Pulmonary artery endothelial cell (primary cell): ENCODE data around the gene LCP2. TPM values are rescaled to one million over a fixed set of nuclear protein-coding genes. Genes with fewer than 3 reads are reported as not detected.

Experiments used
- DNase-seq: peaks from one replicate; pipeline ENCODE4 v3.0.0-alpha.2; 2011; ENCODE audit warnings: low read depth, low spot score
- total RNA-seq: library from RNA; depleted of rRNA; stranded (reverse); fragments of >200 nt; gene quantifications from 2 replicates; pipeline ENCODE4 v1.2.3, GENCODE V29; 2014

Gene LCP2
- total RNA-seq, 1 donor from 2014 or later, result not detected

DNA sequence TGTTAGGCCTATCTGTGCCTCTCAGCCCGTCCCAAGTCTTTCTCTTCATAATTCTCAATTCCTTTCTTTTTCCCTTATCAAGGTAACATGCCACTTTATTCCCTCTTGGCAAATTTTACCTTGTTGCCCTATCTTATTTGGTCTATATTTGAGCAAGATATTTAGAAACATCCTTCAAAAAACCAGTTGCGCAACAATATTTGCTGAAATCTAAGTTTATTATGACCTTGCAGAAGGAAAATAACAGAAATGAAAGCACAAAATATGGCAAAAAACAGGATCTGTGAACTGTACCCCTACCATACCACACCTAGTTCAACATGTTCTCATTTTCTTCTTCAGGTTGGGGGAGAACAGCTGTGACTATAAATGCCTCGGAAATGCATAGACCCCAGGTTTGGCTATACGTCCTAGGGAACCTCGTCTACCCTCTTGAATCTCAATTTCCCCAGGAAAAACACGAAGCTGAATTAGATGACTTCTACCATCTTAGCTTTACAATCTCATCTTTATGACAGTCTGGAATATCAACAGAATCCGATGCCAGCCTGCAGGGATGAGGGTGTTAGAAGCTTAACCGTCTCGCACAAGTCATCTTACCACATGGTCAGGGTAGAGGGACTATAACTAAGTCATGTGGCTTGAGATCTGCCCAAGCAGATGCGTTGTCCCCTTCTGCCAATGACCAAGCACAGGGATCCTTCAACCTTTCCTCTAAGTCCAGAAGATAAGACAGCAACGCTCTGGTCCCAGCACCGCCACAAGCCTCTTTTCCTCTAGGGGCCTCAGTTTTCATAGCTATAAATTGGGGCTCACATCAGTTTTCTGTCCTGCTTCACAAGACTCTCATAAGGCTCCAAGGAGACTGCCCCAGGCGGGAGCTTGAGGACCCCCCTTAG is 1.3 kb downstream of the LCP2 start:
- DNase-seq, result no peak

DNA sequence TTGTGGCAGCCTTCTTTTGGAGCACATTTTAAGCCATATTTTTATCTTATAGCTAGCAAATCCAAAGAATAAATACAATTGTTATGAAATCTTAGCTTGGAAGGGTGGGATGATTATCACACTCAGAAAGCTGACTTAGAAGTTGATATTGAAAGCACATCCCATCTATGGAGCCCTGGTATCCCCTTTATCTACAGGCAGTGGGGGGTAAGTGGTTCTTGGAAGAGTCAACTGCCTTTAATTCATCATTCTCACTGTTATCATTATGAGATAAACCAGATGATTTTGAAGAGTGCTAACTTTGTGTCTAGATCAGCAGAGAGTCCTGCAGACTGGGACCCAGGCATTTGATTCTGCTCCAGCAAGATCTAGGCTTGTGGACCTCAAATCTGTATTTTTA is 3.0 kb downstream of the LCP2 start:
- DNase-seq, result no peak

DNA sequence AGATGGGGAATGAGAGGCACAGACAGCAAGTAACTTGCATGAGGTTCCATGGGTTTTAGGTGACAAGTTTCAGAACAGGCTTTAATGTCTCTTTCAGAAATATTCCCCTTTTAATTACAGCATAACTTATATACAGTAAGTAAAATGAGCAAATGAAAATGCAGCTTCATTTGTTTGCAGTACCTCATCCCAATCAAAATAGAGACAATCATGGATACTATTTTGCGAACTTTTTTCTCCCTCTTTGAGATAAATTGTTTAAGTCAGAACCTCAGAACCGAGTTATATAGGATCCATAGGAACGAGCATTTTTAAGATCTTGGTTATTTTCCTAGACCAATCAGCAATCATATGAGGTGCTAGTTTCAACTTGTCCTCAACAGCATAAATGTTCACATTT is 3.5 kb downstream of the LCP2 start:
- no peak for DNase-seq

DNA sequence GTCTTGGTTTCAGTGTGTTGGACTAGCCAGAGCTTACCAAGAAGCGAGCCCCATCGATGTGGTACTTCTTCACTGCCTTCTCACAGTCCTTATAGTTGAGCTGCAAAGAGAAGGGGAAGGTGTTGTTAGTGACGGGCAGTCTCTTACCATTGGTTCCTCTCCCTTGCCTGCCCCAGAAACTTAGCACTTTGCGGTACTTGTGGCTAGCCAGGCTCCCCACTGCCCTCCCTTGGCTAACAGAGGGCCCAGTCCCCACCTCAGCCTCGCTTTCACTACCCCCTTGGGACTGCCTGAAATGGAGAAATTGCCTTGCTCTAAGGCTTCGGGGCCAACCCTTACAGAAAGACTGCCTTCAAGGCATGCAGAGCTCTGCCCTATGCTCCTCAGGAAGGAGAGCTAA is 4.3 kb downstream of the LCP2 start:
- DNase-seq, result no peak

DNA sequence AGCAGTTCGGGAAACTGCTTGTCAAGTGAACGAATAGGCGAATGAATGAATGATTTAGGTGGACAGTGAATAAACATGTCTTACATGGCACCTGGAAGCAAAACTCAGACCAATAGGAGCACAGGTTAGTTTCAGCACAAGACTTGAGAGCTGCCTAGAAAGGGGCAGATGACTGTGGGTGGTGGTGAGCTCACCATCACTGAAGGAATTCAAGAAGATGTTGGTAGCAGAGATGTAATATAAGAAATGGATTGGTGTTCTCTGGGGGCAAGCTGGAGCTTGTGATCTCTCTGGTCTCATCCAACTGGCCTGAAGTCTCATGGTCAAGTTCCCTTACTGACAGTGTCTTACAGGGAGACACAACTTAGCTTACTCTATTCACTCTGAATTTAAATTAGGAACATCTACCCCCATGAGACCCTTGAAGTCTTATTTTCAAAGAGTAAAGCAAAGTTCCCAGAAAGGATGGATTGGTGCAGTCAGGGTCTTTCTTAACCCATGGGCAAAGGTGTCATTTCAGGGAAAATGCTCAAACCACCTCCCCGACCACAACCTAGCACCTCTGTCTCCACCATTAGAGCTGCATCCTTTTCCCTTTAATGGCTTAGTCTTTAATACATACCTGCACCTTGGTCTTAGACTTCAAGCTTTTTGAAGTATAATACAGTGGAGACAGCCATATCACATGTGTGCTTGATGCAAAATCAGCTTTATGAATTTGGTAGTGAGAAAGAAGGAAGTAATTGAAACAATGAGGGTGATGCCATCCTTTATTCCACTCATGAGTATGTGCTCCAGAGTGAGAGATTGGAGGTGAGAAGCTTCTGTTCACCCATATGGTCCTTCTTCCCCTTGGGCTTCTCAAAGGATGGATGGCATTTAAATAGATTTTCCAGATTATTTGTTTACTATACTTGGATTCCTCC is 5.1 kb downstream of the LCP2 start:
- no peak for DNase-seq

DNA sequence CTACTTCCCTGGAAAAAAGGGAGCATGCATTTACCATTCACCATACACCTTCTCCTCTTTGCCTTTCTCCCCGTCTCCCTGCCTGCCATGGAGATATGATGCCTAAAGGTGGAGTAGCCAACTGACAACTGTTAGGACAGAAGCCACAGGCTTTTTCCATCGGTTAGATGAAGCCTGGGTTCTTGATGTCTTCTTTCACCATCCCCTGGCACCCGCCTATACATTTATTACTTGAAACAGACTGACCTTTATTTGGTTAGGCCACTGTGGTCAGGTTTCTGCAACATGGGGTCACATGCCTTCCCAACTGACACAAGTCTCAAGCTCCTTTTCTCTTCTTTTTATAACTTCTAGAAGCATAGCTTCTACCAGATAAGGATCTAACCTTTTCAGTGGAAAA is 7.1 kb downstream of the LCP2 start:
- no peak for DNase-seq

DNA sequence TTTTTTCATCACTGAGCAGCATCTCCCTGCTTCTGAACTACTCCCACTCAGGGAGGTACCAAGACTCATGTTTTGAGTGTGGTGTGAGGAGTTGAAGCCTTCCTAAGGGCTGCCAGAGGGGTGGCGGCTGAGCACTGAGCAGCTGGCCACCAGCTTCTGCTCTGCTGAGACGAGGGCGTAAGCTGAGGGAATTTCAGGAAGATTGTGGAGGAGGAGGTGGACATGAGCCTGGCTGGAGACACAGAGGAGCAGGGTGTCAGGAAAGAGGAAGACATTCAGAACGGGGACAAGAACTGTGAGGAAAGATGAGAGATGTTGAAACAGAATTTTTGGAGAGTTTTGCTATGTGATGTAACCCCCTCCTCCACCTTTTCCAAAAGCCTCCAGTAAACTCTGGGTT is 7.8 kb downstream of the LCP2 start:
- no peak for DNase-seq

DNA sequence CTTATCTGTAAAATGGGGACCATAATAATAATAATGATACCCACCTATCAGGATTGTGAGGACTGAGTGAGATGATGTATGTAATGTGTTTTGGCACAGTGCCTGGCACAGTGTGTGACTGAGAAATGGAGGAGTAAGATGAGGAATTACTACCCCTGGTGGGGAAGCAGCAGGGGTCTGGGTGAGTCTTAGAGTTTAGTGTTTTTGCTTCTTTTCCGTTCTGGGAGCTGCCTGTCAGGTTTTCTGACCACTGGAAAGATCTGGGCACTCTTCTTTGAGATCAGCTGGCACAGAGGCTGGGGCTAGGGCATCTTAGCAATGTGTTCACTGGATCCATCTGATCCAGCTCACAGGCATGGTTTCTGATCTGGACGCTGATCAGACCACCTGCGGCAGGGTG is 8.5 kb downstream of the LCP2 start:
- DNase-seq, result no peak

DNA sequence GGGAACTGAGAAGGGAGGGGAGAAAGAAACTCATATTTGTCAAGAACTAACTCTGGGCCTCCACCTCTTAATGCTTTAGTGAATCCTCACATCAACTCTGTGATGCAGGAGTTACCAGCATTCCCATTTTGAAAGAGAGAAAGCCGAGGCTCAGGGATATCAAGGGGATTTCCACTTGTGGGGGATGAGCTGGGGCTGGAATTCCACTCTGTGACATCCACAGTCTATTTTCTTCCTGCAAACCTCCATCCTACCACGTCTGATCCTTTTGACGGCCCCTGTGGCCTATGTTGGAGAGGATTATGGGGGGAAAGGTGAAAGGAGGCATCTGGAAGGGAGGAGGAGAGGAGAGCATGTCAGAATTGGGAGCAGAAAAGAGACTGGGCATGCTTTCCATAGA is 9.0 kb downstream of the LCP2 start:
- no peak for DNase-seq

DNA sequence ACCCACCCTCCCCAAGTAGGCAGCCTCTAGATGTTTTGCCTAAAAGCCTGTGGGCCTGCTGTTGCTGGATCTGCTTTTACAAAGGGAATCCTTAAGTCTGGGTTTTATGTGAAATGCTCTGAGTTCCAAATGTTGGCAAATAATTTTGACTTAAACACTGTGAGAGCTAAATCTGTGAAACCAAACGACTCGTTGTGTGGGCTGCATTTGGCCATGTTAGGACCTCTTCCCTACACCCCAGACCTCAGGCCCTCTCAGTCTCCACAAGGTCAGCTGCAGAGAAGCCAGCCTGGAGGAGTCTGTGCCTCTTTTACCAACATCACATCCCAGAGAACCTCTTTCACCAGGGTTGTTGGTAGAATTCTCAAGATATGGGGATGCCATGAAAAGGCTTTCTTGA is 9.4 kb downstream of the LCP2 start:
- no peak for DNase-seq

DNA sequence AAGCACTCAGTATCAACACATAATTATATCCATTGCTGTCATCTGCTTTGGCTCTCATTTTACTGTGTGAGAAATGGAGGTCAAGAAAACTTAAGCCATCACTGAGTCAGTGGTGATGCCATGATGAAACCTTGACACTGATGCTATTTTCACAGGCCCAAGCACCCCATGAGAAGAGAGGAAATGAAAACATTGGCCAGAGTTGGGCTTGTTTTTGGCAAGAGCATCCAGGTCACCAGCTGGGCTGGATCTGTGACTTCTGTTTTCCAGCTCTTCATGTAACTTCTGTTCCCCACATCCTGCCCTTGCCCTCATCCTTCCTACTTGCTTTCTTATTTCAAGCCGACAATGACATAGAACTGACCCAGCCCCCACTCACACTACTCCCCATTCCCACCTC is 10.0 kb downstream of the LCP2 start:
- DNase-seq, result no peak

DNA sequence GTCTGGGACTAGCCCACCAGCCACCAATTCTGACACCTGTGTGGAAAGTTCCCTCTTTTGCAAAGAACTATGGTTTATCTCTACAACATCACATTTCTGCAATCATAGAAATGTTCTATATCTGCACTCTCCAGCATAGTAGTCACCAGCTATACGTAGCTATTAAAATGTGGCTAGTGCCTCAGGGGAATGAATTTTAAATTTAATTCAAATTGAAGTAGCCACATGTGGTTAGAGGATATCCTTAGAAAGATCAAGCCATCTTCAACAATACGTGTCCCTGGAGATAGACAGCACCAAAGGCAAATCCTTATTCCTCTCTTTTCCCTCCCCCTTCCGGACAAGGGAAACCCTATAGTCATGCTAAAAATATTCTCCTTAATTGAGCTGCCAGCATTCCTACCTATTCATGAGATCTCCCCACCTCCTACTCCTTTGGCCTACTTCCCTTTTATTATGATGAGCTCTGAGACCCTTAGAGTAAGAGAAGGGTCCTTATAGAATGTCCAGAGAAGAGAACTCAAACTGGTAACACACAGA is 11.1 kb downstream of the LCP2 start:
- no peak for DNase-seq

DNA sequence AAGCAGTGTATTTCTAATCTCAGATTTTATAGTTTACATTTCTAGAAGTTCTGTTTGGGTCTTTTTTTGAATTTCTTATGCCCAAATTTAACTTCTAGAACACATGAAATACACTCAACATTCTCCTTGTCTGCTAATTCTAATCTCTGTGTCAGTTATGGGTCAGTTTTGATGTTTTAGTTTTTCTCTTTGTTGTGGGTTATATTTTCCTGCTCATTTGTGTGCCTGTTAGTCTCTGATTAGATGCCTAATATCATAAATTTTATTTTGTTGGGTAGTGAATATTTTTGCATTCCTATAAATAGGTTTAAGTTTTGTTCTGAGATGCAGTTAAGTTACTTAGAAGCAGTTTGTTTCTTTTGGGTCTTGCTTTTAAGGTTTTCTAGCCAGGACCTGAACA is 12.4 kb downstream of the LCP2 start:
- no peak for DNase-seq

DNA sequence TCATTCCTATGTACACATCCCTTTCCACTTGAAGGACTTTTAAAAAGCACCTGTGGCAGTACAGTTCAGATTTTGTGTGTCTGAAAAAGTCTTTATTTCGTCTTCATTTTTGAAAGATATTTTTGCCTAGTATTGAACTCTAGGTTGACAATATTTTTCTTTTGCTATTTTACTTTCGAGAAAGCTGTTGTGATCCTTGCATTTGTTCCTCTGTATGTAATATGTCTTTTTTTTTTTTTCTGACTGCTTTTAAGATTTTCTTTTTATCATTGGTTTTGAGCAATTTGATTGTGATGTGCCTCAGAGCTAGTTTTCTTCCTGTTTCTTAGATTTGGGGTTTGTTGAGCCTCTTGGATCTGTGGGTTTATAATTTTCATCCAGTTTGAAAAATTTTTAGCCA is 13.3 kb downstream of the LCP2 start:
- no peak for DNase-seq

DNA sequence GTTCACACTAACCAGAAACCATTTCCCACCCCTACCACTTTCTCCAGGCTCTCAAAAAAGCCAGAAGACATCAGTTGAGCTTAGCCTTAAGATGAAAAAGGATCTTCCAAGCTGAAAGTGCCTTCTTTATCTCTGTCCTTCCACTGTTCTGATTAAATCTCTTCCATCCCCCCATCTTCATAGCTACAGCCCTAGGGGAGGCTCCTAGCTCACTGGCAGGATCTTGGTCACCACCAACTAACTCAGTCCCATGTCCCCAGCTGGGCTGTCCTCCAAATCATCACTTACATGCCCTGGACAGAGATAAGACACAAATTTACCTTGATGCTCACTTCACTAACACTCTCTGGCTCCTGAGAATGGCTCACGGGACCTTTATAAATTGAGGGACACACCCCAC is 14.3 kb downstream of the LCP2 start:
- DNase-seq, result no peak

DNA sequence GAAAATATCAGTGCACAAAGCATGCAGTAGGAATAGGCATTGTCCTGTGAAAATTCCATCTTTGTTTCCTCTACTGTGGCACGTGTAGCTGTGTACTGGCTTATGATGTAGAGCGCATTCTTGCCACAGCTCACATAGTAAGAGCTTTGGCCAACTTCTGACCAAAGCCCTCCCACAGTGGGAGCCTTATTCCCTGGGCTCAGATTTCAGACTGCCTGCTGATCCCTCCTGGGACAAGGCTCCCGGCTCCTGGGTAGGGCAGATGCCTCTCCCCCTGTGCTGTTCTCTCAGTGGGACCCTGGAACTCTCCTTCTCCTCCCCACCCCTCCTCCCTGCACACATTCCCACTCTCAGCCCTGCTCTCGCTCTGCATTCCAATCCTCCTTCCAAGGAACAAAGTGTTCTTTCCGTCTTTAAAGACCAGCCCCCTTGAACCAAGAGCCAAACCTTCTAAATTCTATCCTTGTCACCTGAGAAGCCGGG is 17.5 kb downstream of the LCP2 start:
- no peak for DNase-seq

DNA sequence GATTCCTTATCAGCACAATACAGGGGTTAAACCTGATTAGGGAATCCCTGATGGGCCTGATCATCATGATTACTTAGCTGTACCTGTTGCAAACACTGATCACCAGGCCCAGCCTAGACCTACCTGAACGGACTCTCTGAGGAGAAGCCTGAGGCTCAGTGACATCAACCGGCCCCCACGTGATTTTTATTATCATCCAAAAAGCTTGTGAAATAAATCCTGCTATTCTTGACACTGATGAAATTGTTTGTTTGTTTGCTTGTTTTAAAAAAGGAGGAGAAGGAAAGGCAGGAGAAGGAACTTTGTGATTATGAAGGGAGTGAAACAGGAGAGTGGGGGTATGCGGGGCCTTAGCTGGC is 18.1 kb downstream of the LCP2 start:
- no peak for DNase-seq

DNA sequence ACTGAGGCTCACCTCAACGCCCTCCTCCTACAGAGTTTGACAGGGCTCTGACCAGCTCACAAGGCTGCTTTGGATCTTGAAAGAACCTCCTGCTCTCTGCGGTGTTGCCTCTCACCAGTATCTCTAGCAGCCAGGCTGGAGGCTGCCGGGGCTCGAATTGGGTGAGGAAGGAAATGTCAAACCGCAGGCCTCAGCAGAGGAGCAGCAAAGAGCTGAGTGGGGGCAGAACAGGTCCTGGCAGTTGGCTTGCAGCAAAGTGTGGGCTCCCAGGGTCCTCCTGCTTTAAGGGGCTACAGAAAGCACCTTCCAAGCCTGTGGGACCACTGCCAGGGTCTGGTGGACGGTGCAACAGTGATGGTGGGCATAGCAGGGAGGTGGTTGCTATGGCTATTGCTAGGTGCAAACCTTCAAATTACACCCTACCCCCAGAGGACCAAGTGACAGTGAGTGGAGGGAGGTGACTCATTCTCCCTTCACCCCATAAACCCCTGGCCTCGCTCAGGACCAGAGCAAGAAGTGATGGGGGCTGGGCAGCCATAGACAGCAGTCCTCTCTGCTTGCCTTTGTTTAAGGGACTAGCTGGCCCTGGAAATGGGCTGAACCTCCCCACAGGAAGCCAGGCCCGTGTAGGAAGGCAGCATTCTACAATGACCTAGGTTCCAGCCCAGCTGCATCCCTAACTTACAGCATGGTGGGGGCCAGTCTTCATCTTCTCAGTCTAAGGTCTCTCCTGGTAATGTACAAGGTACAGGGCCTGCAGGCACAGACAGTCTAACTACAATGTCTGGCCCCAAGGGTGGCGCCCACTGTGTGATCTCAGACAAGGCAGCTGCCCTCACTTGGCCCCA is 18.7 kb downstream of the LCP2 start:
- DNase-seq, result no peak

DNA sequence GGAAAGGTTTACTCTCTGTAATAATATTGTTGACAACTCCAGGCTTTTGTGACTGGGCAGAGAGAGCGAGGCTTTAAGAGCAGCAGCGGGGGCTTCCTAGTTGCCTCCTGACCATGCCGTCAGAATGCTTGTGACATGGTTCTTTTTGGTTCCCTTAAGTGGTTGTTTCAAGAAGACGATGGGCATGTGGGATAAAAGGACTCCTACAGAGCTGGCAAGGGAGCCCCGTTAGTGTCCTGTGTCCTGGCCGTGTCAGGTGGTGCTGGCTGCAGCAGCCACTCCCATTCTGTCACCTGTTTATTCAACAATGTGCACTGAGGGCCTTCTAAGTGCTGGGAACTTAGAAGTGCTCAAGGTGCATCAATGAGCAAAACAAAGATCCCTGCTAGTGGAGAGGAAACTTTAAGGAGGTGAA is 19.7 kb downstream of the LCP2 start:
- no peak for DNase-seq

DNA sequence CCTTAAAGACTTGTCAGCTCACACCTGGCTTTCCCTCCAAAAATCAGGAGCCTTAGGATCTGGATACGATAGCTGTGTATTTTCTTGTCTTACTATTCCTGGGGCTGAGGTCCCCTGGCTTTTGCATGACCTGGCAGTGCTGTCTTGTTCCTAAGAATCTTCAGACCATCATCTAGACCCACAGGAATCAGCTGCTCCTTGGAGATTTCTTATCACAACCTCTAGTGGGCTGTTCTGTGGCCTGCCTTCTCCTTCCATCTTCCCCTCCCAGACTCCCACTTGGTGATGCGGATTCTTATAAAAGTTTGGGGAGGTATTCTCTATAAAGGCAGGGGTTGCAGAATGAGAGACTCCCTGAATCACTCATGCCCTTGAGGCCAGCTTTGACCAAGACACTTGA is 21.4 kb downstream of the LCP2 start:
- DNase-seq, result no peak

DNA sequence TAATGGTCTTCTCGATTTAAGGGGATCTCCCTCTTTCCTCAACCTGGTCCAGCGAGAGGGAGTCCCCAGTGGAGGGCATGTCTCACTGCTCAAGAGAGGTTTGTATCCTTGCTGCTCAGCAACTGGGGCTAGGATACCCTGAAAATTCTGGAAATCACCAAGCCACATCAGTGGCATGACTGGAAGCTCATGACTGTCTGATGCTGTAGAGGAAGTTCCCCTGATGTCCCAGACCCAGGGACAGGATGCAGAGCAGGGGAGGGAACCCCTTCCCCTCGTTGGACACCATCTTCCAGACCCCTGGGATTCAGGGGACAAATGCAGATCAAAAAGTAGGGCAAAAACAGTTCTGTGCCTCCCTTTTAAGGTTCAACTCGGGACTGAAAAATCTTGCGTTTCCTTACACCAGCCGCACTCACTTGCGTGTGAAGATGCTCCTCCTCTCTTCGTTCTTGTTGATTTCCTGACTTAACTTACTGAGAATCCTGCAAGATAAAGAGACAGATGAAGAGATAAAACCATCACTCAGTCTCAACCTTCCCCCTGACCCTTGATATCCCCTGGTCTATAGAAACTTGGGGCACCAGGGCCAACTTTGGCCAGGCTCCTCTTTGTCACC is 22.1 kb downstream of the LCP2 start:
- no peak for DNase-seq
